Stimulated activated memory B cell treated with anti-CD40 and anti-IgM and Interleukin-4, amounts not matched to agents 10 μg/mL and 1 μg/mL and 100 μg/mL, for 72 hours (primary cell): ENCODE data around the gene VTI1A.
"Not testable (repeated sequence)": the region's sequence is repeated elsewhere in the genome, so short reads cannot be mapped to it uniquely, and the experiment has no call there.

Experiments used
- ATAC-seq: fragments of 150-1000 bp; cut with Tn5 transposase; 2 replicates; pipeline ENCODE4 v1.10.0; 2021
- H3K27ac Mint-ChIP-seq: one replicate; pipeline ENCODE4 v1.8.0; 2022; ENCODE audit warnings: mild to moderate bottlenecking, mixed read lengths
- H3K27me3 Mint-ChIP-seq: one replicate; pipeline ENCODE4 v1.8.0; 2022; ENCODE audit warnings: mixed read lengths
- H3K36me3 Mint-ChIP-seq: one replicate; pipeline ENCODE4 v1.8.0; 2022; ENCODE audit warnings: mixed read lengths
- H3K4me1 Mint-ChIP-seq: one replicate; pipeline ENCODE4 v1.8.0; 2022; ENCODE audit warnings: mixed read lengths
- H3K4me3 Mint-ChIP-seq: one replicate; pipeline ENCODE4 v1.8.0; 2022; ENCODE audit warnings: mild to moderate bottlenecking, moderate library complexity, mixed read lengths
- H3K9me3 Mint-ChIP-seq: one replicate; pipeline ENCODE4 v1.8.0; 2022; ENCODE audit warnings: mixed read lengths

Gene VTI1A

GRCh38 chr10:112562809-112563663 is 116.0 kb downstream of the VTI1A start:
- Mint-ChIP-seq H3K27me3 (no peaks in the 10 kb centered on the region), H3K9me3 (no peaks in the 10 kb centered on the region), H3K27ac (no peak overlapping the region), H3K36me3 (peaks cover 6% of the 10 kb centered on the region), H3K4me1 (no peaks in the 10 kb centered on the region), H3K4me3 (no peak overlapping the region)
- ATAC-seq, result no peak

GRCh38 chr10:112564337-112564736 is 117.3 kb downstream of the VTI1A start:
- no peaks in the 10 kb centered on the region for H3K27me3 Mint-ChIP-seq
- H3K27ac Mint-ChIP-seq, result no peak overlapping the region
- H3K4me3 Mint-ChIP-seq, result no peak overlapping the region
- no peak for ATAC-seq
- no peaks in the 10 kb centered on the region for H3K9me3 Mint-ChIP-seq
- H3K36me3 Mint-ChIP-seq, result peaks cover 11% of the 10 kb centered on the region
- H3K4me1 Mint-ChIP-seq, result no peaks in the 10 kb centered on the region

DNA sequence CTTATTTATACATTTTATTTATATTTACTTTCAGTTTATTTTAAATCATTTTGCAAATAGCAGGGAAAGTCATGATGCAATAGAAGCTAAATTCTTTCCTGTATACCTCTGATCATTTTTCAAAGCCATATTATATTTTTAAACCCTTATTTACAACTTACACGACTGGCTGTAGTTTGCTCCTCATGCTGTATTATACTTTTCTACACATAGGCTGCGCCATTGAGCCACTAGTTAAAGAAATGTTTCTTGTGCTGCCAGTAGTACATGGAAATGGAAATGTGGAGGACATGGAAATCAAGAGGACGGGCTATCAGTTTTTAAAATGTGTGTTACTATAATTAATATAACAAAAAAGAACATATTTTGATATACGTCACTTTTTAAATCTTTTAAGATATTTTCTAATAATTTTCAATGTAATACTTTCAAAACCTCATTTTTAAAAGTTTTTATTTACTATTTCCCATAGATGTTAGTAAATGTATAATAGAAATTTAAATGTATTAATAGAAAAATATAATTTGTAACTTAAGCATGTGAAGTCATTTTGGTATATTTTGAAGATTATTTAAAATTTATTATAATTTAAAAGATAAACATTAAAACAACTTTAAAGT is 118.5 kb downstream of the VTI1A start:
- H3K27ac Mint-ChIP-seq, result no peak overlapping the region
- no peak for ATAC-seq
- H3K27me3 Mint-ChIP-seq, result no peaks in the 10 kb centered on the region
- no peak overlapping the region for H3K4me3 Mint-ChIP-seq
- peaks cover 9% of the 10 kb centered on the region for H3K36me3 Mint-ChIP-seq
- H3K9me3 Mint-ChIP-seq, result no peaks in the 10 kb centered on the region
- H3K4me1 Mint-ChIP-seq, result no peaks in the 10 kb centered on the region

DNA sequence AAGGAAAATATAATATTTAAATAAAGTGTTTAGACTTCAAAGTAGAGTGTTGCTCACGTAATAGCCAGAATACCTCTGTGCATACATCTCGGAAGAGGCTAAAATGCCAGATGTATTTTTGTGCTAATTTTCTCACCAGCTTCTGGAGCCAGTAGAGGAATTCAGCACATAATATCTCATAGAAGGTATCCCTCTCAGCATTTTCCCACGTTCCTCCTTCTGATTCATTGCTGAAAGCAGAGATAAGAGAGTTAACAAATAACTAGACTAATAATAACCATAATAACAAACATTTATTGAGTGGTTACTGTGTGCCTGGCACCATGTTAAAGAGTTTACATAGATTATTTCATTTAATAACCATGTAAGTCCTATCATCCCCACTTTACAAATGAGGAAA is 123.6 kb downstream of the VTI1A start:
- H3K36me3 Mint-ChIP-seq, result peaks cover 27% of the 10 kb centered on the region
- no peak overlapping the region for H3K27ac Mint-ChIP-seq
- H3K4me3 Mint-ChIP-seq, result no peak overlapping the region

DNA sequence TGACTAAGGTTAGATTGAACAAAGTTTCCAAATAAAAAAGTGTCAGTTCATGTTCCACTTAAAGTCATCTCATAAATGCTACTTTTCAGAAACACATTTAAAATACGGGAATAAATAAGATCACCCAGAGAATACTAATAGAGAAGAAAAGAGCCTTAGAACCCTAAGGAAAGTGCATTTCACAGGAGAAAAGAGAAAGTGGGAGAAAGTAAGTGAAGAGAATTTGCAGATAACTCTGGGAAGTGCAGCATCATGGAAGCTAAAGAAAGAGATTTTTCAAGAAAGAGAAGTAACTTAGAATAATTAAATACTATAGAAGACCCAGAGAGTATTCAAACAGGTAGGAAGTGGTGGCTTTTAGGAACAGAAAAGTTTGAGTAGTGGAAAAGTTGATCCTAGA is 132.6 kb downstream of the VTI1A start:
- ATAC-seq, result no peak
- no peaks in the 10 kb centered on the region for H3K4me1 Mint-ChIP-seq
- no peaks in the 10 kb centered on the region for H3K27me3 Mint-ChIP-seq
- peaks cover 42% of the 10 kb centered on the region for H3K36me3 Mint-ChIP-seq
- H3K4me3 Mint-ChIP-seq, result no peak overlapping the region
- no peaks in the 10 kb centered on the region for H3K9me3 Mint-ChIP-seq
- H3K27ac Mint-ChIP-seq, result no peak overlapping the region

More for the DNA sequence above, 123.6 kb downstream of the VTI1A start:
- Mint-ChIP-seq H3K27me3 (no peaks in the 10 kb centered on the region), H3K4me1 (no peaks in the 10 kb centered on the region), H3K9me3 (no peaks in the 10 kb centered on the region)
- no peak for ATAC-seq

DNA sequence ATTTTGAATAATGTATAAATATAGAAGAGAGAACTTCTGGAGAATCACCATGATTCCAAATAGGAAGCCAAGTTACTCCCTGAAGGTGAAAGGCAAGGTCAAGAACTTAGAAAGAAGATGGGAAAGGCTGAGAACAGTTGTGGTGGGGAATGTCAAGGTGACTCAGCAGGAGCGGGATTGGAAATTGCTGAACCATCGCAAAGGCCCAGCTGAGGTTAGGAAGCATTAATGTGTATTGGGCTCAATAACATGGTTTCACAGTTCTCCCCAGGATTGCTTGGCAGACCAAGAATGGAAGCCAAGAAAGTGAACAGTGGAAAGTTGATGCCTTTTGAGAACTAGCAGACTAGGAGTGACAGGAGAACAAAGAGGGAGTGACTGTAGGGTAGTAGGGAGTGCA is 133.3 kb downstream of the VTI1A start:
- peaks cover 36% of the 10 kb centered on the region for H3K36me3 Mint-ChIP-seq
- H3K9me3 Mint-ChIP-seq, result no peaks in the 10 kb centered on the region
- H3K27ac Mint-ChIP-seq, result no peak overlapping the region
- no peak for ATAC-seq
- H3K4me1 Mint-ChIP-seq, result no peaks in the 10 kb centered on the region
- no peaks in the 10 kb centered on the region for H3K27me3 Mint-ChIP-seq
- H3K4me3 Mint-ChIP-seq, result no peak overlapping the region

GRCh38 chr10:112581921-112582320 is 134.9 kb downstream of the VTI1A start:
- ATAC-seq, result no peak
- H3K36me3 Mint-ChIP-seq, result peaks cover 39% of the 10 kb centered on the region
- H3K27me3 Mint-ChIP-seq, result no peaks in the 10 kb centered on the region
- H3K9me3 Mint-ChIP-seq, result no peaks in the 10 kb centered on the region
- H3K4me3 Mint-ChIP-seq, result no peak overlapping the region
- H3K4me1 Mint-ChIP-seq, result no peaks in the 10 kb centered on the region
- no peak overlapping the region for H3K27ac Mint-ChIP-seq

DNA sequence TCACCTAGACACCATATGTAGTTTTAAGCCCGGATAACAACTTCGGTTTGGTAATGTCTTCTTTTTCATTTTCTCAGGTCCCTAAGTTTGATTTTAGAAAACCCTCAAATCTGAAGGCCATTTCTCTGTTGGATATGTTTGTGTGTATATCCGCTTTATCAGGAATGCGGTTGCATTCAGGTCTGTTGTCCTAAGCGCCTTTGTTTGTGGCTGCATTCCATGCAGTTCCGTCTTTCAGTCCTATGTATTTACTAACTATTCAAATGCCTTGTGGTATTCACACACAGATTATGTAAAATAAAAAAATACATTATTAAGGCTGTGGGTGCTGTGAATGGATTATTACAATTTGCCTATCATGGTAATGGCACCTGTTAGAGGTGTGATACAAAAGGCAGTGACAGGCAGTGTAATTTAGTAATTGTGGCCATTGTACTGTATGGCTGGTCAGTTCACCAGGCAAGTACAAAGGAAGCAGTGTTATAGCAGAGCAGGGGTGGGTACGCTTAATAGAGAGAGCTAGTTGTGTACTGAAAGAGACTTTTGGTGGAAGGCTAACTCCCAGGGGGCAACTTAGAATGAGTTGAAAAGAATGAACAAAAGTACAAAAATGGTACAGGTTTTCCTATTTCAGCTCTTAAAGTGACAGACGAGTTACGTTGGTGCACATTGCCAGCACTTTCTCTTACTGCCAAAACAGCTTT is 136.4 kb downstream of the VTI1A start:
- H3K27me3 Mint-ChIP-seq, result no peaks in the 10 kb centered on the region
- no peak overlapping the region for H3K4me3 Mint-ChIP-seq
- H3K27ac Mint-ChIP-seq, result no peak overlapping the region
- no peaks in the 10 kb centered on the region for H3K4me1 Mint-ChIP-seq
- H3K9me3 Mint-ChIP-seq, result no peaks in the 10 kb centered on the region
- no peak for ATAC-seq
- H3K36me3 Mint-ChIP-seq, result peaks cover 30% of the 10 kb centered on the region

DNA sequence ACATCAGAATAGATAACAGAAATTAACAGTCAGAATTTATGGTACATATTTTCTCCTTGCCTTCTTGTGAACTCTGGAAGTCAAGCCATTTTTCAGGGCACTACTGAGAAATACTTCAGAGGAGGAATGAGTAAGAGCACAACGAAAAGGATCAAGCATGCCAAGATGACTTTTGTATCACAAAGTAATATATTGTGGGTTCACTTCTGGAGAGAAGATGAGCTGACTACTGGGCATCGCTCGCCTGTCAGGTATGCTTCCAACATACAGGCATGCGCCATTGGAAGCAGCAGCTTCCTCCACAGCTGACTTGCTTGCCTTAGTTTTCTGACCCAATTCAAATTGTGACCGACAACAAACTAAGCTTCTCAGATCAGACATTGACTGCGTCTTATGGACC is 137.3 kb downstream of the VTI1A start:
- Mint-ChIP-seq H3K4me1 (no peaks in the 10 kb centered on the region), H3K4me3 (no peak overlapping the region), H3K27me3 (no peaks in the 10 kb centered on the region), H3K27ac (no peak overlapping the region), H3K36me3 (peaks cover 33% of the 10 kb centered on the region), H3K9me3 (no peaks in the 10 kb centered on the region)
- no peak for ATAC-seq

DNA sequence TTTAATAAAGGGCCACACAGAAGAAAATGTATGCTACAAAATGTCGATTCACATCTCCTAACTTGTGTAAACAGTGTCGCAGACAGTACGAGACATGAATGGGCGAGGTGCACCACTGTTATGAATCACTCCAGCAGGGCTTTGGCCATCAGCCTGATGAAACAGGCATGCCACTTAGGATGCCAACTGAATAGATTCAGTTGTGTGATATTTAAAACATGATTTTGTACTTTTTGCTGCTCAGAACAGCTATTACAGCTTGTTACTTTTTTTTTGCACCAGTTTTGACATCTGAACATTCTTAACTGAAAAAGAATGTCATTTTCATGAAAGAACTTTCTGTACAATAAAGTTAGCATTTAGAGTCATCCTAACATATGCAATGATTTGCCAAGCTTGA is 138.1 kb downstream of the VTI1A start:
- peaks cover 27% of the 10 kb centered on the region for H3K36me3 Mint-ChIP-seq
- H3K9me3 Mint-ChIP-seq, result no peaks in the 10 kb centered on the region
- no peak for ATAC-seq
- H3K27ac Mint-ChIP-seq, result no peak overlapping the region
- no peaks in the 10 kb centered on the region for H3K27me3 Mint-ChIP-seq
- H3K4me1 Mint-ChIP-seq, result no peaks in the 10 kb centered on the region
- H3K4me3 Mint-ChIP-seq, result no peak overlapping the region

- Mint-ChIP-seq H3K36me3 (peaks cover 25% of the 10 kb centered on the region), H3K4me3 (no peak overlapping the region), H3K27ac (no peak overlapping the region), H3K27me3 (no peaks in the 10 kb centered on the region), H3K4me1 (no peaks in the 10 kb centered on the region), H3K9me3 (no peaks in the 10 kb centered on the region)
- ATAC-seq, result no peak
Observed at GRCh38 chr10:112585960-112586359, 138.9 kb downstream of the VTI1A start.

DNA sequence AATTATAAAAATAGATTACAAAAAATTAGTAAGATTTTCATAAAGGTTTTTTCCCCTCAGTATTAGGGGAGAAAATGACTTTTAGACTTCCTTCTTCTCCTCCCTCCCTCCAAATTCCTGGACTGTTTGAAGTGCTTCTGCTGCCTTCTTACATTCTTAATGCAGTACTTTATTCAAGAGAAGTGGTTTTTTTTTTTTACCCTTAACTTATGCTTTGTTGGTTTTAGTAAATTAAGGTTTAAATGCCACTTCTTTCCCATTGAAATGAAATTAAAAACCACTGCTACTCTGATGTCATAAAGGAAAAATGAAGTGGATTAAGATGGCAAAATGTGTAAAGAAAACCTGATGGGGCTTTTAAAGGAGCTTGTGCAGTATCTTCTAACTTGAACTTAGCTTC is 140.7 kb downstream of the VTI1A start:
- no peak for ATAC-seq
- no peaks in the 10 kb centered on the region for H3K27me3 Mint-ChIP-seq
- no peak overlapping the region for H3K4me3 Mint-ChIP-seq
- H3K27ac Mint-ChIP-seq, result no peak overlapping the region
- peaks cover 41% of the 10 kb centered on the region for H3K36me3 Mint-ChIP-seq
- H3K9me3 Mint-ChIP-seq, result no peaks in the 10 kb centered on the region
- H3K4me1 Mint-ChIP-seq, result no peaks in the 10 kb centered on the region

GRCh38 chr10:112588225-112588990 is 141.4 kb downstream of the VTI1A start:
- no peak overlapping the region for H3K4me3 Mint-ChIP-seq
- H3K4me1 Mint-ChIP-seq, result no peaks in the 10 kb centered on the region
- H3K27me3 Mint-ChIP-seq, result no peaks in the 10 kb centered on the region
- no peaks in the 10 kb centered on the region for H3K9me3 Mint-ChIP-seq
- peaks cover 42% of the 10 kb centered on the region for H3K36me3 Mint-ChIP-seq
- no peak overlapping the region for H3K27ac Mint-ChIP-seq
- no peak for ATAC-seq

DNA sequence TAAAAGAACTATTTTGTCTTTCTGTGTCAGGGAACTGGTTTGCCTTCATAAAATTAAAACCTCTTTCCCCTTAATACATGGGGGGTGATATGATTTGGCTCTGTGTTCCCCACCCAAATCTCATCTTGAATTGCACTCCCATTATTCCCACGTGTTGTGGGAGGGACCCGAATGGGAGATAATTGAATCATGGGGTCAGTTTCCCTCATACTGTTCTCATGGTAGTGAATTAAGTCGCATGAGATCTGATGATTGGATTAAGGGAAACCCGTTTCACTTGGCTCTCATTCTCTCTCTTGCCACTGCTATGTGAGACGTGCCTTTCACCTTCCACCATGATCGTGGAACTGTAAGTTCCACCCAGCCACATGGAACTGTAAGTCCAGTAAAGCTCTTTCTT is 142.1 kb downstream of the VTI1A start:
- no peaks in the 10 kb centered on the region for H3K27me3 Mint-ChIP-seq
- no peak overlapping the region for H3K4me3 Mint-ChIP-seq
- no peaks in the 10 kb centered on the region for H3K4me1 Mint-ChIP-seq
- peaks cover 35% of the 10 kb centered on the region for H3K36me3 Mint-ChIP-seq
- ATAC-seq, result no peak
- H3K27ac Mint-ChIP-seq, result no peak overlapping the region
- H3K9me3 Mint-ChIP-seq, result no peaks in the 10 kb centered on the region

- ATAC-seq, H3K27me3 Mint-ChIP-seq, H3K4me3 Mint-ChIP-seq, H3K4me1 Mint-ChIP-seq, H3K9me3 Mint-ChIP-seq, H3K27ac Mint-ChIP-seq: not testable (repeated sequence)
- H3K36me3 Mint-ChIP-seq, result peaks cover 34% of the 10 kb centered on the region
Observed at GRCh38 chr10:112590786-112591185, 143.8 kb downstream of the VTI1A start.
